ENCODE results near the gene MAP3K3. TPM values are rescaled to one million over a fixed set of nuclear protein-coding genes. Genes with fewer than 3 reads are reported as not detected.

The MAP3K3 gene
- total RNA-seq, 1 experiment from 2014 or later = 24.3 TPM

DNA sequence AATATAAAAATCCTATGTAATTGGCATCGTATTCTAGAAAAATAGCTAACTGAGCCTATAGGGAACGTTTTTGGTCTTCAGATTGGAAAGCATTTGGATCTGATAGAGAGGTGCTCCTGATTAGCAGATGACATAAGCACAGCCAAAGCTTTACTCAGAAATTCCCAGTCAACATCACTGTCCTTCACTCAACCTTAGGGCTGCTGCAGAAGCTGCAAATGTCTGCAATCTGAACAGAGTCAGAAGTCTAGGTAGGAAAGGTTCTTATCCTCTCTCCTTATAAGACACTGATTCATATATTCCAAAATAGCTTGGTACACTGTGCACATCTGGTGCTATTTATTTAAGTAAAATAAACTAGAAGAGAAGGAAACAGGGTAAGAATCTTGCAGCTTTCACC is 100.2 kb downstream of the MAP3K3 start:
- Histone ChIP-seq H3K4ac (ENCODE audit: low read depth, low read length) (no peak overlapping the region), H3K23ac (ENCODE audit: insufficient read length, low read depth, low read length) (no peak overlapping the region), H3K27ac (ENCODE audit: insufficient read length, low read depth, low read length) (no peak overlapping the region), H3K27me3 (ENCODE audit: insufficient read depth, low read length) (no peaks in the 10 kb centered on the region), H4K8ac (replicated peaks; ENCODE audit: insufficient read length, low read depth, low read length) (no peak overlapping the region), H3K14ac (ENCODE audit: insufficient read depth, low read length) (no peak overlapping the region), H2AFZ (ENCODE audit: low read length) (no peak overlapping the region), H3K18ac (ENCODE audit: insufficient read length, low read depth, low read length) (no peak overlapping the region), H3K23me2 (ENCODE audit: insufficient read length, low read depth, low read length, poor library complexity, severe bottlenecking) (no peaks in the 10 kb centered on the region), H3K4me1 (ENCODE audit: insufficient read depth, low read length) (no peaks in the 10 kb centered on the region), H2BK120ac (ENCODE audit: low read depth, low read length, poor library complexity, severe bottlenecking) (no peak overlapping the region), H2BK20ac (ENCODE audit: low read depth, low read length, poor library complexity, severe bottlenecking) (no peak overlapping the region), H2BK5ac (ENCODE audit: insufficient read length, low read length) (no peak overlapping the region), H3K56ac (ENCODE audit: insufficient read length, low read depth, low read length) (no peak overlapping the region), H3T11ph (ENCODE audit: low read length) (no peak overlapping the region), H3K79me2 (ENCODE audit: insufficient read depth, low read length) (no peaks in the 10 kb centered on the region), H3K4me2 (ENCODE audit: insufficient read depth, insufficient read length, low read length) (no peak overlapping the region), H4K91ac (ENCODE audit: insufficient read length, low read depth, low read length) (no peak overlapping the region), H3K9ac (ENCODE audit: extremely low read depth, insufficient read length, low read length) (no peak overlapping the region), H2AK5ac (ENCODE audit: insufficient read length, low read length) (no peak overlapping the region), H2BK12ac (ENCODE audit: insufficient read length, low read depth, low read length) (no peak overlapping the region), H3K79me1 (ENCODE audit: insufficient read depth, low read depth, low read length, poor library complexity, severe bottlenecking) (no peaks in the 10 kb centered on the region), H2BK15ac (ENCODE audit: low read depth, low read length) (no peak overlapping the region), H4K20me1 (ENCODE audit: control insufficient read depth, insufficient read depth, insufficient read length) (no peaks in the 10 kb centered on the region), H4K5ac (ENCODE audit: insufficient read length, low read depth, low read length) (no peak overlapping the region), H3K9me3 (ENCODE audit: control insufficient read depth, low read depth, low read length) (no peaks in the 10 kb centered on the region)
- no peak overlapping the region for H3K27ac Mint-ChIP-seq
- H3K9me3 Mint-ChIP-seq = no peaks in the 10 kb centered on the region
- TF ChIP-seq, protein P1, sequence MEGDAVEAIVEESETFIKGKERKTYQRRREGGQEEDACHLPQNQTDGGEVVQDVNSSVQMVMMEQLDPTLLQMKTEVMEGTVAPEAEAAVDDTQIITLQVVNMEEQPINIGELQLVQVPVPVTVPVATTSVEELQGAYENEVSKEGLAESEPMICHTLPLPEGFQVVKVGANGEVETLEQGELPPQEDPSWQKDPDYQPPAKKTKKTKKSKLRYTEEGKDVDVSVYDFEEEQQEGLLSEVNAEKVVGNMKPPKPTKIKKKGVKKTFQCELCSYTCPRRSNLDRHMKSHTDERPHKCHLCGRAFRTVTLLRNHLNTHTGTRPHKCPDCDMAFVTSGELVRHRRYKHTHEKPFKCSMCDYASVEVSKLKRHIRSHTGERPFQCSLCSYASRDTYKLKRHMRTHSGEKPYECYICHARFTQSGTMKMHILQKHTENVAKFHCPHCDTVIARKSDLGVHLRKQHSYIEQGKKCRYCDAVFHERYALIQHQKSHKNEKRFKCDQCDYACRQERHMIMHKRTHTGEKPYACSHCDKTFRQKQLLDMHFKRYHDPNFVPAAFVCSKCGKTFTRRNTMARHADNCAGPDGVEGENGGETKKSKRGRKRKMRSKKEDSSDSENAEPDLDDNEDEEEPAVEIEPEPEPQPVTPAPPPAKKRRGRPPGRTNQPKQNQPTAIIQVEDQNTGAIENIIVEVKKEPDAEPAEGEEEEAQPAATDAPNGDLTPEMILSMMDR (conservative IDR thresholded peaks at IDR 0.05) = no peak
- no peaks in the 10 kb centered on the region for H3K27me3 Mint-ChIP-seq (ENCODE audit: low read depth)
- H3K4me1 Mint-ChIP-seq = no peaks in the 10 kb centered on the region
- no peak for DNase-seq
- no peak overlapping the region for H3K4me3 Mint-ChIP-seq
- no CpG with 5 or more reads among the region's 2 CpGs for WGBS (ENCODE audit: extremely low coverage, insufficient read length, low lambda C conversion rate)
- H3K36me3 Mint-ChIP-seq (ENCODE audit: insufficient read depth in 1 of 3, low read depth in 3 of 3) = peaks cover 0 to 18% (median 16%) of the 10 kb centered on the region in 3 experiments; a peak in 5 of 7 replicates
